Omental fat pad (tissue), 4 donors: Measurements from ENCODE around the gene CTCFL. TPM values are rescaled to one million over a fixed set of nuclear protein-coding genes. Genes with fewer than 3 reads are reported as not detected.

Experiments
- ATAC-seq: fragments of 150-250 bp; one replicate; pipeline ENCODE4 v1.9.1; 2016; ENCODE audit warnings: mild to moderate bottlenecking, moderate library complexity; ENCODE audit not compliant: low FRiP score
- DNase-seq: peaks from one replicate; pipeline ENCODE4 v3.0.0-alpha.2; 2019; ENCODE audit warnings: low spot score
- total RNA-seq, 4 donors: library from RNA; depleted of rRNA; stranded (reverse); fragments of >200 nt; gene quantifications; one replicate each; pipeline ENCODE4 v1.1.0, GENCODE V29; 2016
- TF ChIP-seq, protein P1 (sequence below), 3 donors: fragments of 450-650 bp; IDR thresholded peaks; one replicate each; pipeline ENCODE4 v1.5.1; 2016 to 2017; ENCODE audit warnings: antibody characterized with exemption in 3 of 3, mild to moderate bottlenecking in 3 of 3, moderate library complexity in 2 of 3

Gene CTCFL
- total RNA-seq, 4 donors from 2014 or later: not detected

- DNase-seq: no peak
- ATAC-seq: no peak
- TF ChIP-seq, protein P1, sequence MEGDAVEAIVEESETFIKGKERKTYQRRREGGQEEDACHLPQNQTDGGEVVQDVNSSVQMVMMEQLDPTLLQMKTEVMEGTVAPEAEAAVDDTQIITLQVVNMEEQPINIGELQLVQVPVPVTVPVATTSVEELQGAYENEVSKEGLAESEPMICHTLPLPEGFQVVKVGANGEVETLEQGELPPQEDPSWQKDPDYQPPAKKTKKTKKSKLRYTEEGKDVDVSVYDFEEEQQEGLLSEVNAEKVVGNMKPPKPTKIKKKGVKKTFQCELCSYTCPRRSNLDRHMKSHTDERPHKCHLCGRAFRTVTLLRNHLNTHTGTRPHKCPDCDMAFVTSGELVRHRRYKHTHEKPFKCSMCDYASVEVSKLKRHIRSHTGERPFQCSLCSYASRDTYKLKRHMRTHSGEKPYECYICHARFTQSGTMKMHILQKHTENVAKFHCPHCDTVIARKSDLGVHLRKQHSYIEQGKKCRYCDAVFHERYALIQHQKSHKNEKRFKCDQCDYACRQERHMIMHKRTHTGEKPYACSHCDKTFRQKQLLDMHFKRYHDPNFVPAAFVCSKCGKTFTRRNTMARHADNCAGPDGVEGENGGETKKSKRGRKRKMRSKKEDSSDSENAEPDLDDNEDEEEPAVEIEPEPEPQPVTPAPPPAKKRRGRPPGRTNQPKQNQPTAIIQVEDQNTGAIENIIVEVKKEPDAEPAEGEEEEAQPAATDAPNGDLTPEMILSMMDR (IDR thresholded peaks at IDR 0.05): no peak
These were observed 39.4 kb upstream of the CTCFL start for GRCh38 chr20:57564180-57564802.

- ATAC-seq: no peak
These were observed 38.6 kb upstream of the CTCFL start for GRCh38 chr20:57563522-57563921.

GRCh38 chr20:57562541-57563465 lies 37.9 kb upstream of the CTCFL start:
- DNase-seq (no peak), ATAC-seq (no peak)
- TF ChIP-seq, protein P1 (IDR thresholded peaks at IDR 0.05): no peak

More at GRCh38 chr20:57563522-57563921, 38.6 kb upstream of the CTCFL start:
- TF ChIP-seq, protein P1 (IDR thresholded peaks at IDR 0.05): no peak
- no peak for DNase-seq

DNA sequence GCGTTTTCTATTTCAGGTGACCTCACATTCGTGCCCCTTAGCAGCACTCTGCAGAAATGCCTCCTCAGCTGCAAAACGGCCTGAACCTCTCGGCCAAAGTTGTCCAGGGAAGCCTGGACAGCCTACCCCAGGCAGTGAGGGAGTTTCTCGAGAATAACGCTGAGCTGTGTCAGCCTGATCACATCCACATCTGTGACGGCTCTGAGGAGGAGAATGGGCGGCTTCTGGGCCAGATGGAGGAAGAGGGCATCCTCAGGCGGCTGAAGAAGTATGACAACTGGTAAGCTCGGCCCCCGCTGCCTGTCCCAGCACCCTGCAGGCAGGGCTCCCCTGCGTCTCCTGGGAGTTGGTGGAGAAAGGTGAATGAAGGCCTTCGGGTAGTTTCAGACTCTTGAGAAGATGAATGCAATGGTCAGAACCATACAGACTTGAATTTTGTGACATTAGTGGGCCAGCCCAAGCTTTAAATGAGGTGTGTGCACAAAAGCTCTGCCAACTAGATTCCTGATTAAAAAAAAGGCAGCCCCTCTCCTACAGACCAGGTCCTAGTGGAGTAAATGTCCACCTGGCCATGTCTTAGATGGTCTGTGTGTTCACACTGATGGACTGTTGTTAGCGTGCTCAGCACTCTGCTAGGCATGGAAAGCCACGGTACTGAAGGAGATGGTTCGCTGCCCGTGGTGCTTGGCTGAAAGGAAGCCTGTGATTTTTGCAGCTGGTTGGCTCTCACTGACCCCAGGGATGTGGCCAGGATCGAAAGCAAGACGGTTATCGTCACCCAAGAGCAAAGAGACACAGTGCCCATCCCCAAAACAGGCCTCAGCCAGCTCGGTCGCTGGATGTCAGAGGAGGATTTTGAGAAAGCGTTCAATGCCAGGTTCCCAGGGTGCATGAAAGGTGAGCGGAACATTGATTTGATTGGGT lies 36.7 kb upstream of the CTCFL start:
- no peak for DNase-seq
- ATAC-seq: no peak
- TF ChIP-seq, protein P1 (IDR thresholded peaks at IDR 0.05): no peak

- ATAC-seq (peak; percentile 87), DNase-seq (peak; percentile 68)
- TF ChIP-seq, protein P1 (IDR thresholded peaks at IDR 0.05): no peak
These were observed 35.8 kb upstream of the CTCFL start, which contains the start of gene PCK1 for GRCh38 chr20:57560554-57561355. Gene PCK1, plus strand, starts transcription at chr20:57561110. Its CDS starts 302 bp downstream, at chr20:57561412.
